GM21825 (cell line): Measurements from ENCODE around the gene DOC2B.

Source experiments
- ATAC-seq: cut with Tn5 transposase; IDR thresholded peaks from one replicate; pipeline ENCODE4 v1.9.1; 2021; ENCODE audit warnings: mild to moderate bottlenecking, moderate library complexity; ENCODE audit not compliant: unreplicated experiment

The DOC2B gene

GRCh38 chr17:164303-165235 is 16.9 kb downstream of the DOC2B start:
- no peak for ATAC-seq

DNA sequence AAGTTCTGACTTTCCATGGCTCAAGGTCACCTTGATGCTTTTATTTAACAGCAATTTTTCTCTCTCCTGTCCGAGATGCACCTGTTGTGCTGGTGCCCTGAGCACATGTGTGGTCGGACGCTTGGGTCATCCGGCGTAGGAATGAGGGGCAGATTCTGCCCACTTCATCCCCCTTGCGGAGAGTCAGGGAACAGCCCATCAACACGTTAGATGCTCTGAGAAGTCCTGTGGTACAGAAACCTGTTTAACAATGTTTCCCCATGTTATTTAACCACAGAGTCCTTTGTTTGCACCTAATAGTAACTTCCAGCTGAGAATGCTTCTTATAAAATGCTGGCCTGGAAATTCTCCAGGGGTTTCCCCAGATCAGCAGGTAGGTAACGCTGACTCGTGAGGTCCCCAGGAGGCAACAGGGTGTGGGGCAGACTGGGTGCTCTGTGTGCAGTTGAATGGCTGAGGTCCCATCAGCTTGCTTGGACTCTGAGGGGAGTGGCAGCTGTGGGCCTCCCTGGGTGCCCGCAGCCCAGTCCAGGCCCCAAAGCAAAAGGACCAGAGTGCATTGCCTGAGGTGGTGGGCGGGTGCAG is 17.8 kb downstream of the DOC2B start:
- no peak for ATAC-seq

- ATAC-seq, result no peak
Measured at GRCh38 chr17:162689-163088, 18.8 kb downstream of the DOC2B start.

- no peak for ATAC-seq
Measured at GRCh38 chr17:161481-161880, 20.0 kb downstream of the DOC2B start.

DNA sequence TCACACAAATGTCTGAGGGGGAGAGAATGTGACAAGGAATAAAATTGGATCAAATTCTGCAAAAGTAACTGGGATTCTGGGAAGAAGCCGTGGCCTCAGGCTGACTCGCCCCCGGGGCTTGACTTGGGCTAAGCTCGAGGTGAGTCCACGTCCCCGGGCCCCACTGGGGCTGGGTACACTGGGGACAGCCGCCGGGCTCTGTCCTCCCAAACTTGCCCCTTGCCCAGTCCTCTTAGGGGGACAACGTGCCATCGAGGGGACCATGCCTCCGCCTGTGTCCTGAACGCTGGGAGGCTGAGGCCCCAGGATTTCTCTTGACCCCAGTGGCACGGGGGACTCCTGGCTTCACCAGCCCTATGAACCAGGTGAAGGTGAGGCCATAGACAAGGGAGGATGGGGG is 21.1 kb downstream of the DOC2B start:
- no peak for ATAC-seq

DNA sequence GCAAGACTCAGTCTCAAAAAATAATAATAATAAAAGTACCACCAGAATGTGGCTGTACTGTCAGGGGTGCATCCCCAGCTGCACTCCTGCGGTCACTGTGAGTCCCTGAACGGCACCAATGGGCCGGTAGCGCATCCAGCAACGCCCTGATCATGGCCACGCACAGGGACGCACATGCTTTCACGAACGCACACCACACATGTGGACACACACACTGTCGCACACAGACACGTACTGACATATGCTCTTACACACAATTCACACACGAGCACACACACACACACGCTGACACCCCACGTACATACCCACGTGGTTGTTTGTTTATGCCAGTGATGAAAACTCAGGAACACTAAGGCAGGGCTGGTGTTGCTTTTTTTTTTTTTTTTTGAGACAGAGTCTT is 21.8 kb downstream of the DOC2B start:
- no peak for ATAC-seq

DNA sequence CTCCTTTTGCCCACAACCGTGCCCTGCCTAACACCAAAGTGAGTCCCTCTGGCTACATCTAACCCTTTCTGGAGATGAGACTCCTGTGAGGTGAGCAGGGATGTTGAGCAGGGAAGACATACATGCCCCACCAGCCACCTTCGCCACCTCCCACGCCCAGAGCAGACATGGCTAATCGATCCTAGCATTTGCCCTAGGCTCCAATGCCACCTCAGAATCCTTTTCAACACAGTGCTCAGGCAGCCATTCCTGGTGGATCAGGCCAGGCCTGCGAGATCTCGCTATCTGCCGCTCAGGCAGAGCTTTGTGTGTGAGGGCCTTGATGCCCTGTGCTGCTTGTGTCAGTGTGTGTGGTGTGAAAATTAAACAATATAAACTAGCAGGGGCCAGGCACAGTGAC is 23.1 kb downstream of the DOC2B start:
- ATAC-seq, result no peak

DNA sequence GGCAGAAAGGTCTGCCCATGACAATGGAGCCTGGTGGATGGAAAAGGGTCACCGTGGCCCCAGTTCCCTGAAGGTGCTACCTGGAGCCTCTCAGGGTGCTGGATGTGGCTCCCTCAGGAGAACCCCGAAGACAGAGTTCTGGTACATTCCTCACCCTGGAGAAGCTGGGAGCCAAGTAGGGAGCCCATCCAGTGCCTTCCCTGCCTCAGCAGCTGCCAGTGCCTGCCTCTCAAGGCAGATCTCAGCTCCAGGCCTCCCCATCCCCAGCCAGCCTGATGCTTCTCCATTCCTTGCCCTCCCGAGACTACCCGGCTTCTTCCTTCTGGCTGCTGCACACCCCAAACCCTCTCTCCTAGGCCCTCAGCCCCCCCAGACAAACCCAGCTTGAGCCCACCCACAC is 23.5 kb downstream of the DOC2B start:
- ATAC-seq, result no peak

DNA sequence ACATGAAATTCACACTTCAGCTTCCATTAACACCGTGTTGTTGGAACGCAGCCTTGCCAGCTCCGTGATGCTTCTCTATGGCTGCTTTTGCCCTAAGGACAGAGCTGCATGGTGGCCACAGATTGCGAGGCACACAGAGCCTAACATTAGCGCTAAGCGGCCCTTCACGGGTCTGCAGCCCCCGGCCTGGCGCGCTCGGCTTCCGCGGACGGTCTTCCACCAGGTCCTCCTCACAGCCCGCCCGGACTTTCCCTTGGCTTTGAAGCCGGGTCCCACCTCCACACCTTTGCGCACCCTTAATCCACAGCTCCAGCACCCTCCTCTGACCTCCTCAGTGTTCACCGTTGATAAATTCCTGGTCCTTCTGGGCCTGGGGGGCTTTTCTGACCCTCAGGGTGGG is 24.5 kb downstream of the DOC2B start:
- no peak for ATAC-seq

DNA sequence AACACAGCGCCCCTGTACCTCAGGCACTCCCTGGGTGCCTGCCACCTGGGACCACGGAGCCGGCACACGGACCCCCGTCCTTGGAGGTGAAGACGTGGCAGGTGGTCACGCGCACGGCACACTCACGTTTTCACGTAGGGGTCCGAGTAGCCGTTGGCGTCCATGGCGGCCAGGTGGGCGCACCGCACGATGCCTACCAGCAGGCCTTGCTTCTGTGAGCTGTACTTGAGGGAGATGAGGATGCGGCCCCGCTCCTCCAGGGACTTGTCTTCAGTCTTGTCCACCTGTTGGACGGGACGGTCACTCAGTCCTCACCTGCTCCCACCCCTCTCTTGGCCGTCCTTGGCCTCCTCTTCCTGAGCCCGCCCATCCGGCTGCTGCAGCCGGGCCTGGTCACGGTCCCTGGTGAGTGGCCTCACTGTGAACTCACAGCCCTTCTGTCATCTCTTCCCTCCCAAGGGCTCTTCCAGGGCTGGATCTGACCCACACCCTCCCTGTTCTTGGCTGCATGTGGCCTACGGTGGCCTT is 25.3 kb downstream of the DOC2B start:
- ATAC-seq, result no peak

DNA sequence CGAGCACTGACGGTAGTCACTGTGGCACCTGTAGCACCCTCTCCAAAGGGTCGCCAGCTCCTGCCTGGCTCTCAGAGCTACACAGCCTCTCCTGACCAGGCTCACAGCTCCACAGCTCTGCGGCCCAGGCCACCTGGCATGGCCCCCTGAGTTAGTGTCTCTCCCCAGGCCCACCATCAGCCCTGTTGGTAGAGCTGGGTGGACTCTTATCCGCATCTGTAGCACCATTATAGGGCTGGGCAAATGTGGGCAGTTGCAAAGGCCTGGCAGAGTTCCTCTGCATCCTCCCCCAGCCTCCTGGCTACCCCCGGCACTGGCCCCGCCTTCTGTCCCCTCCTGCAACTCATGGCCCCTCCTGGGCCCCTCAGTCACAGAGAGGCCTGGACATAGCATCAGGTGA is 25.9 kb downstream of the DOC2B start:
- ATAC-seq, result no peak

DNA sequence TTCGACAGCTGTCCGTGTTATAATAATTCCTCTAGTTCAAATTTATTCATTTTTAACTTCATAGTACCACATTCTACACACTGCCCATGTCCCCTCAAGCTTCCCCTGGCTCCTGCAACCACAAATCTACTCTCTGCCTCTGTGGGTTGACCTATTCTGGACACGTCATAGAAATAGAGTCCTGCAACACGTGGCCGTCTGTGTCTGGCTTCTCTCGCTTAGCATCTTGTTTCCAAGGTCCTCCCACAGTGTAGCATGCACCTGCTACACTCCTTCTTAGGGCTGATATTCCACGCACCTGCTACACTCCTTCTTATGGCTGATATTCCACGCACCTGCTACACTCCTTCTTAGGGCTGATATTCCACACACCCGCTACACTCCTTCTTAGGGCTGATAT is 27.6 kb downstream of the DOC2B start:
- ATAC-seq, result no peak

GRCh38 chr17:152860-153420 is 28.5 kb downstream of the DOC2B start:
- no peak for ATAC-seq

GRCh38 chr17:151886-152859 is 29.3 kb downstream of the DOC2B start:
- no peak for ATAC-seq

DNA sequence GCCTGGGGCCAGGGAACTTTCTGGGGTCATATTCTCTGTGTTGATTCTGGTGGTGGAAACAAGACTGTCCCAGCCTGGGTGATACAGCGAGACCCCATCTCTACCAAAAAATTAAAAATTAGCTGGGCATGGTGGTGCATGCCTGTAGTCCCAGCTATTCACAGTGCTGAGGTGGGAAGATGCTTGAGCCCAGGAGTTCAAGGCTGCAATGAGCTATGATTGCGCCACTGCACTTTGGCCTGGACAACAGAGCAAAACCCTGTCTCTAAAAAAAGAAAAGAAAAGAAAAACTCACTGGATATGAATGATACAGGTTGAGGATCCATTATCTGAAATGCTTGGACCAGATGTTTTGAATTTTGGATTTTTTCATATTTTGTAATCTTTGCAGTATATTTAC is 30.4 kb downstream of the DOC2B start:
- no peak for ATAC-seq

- no peak for ATAC-seq
Measured at GRCh38 chr17:149897-150584, 31.4 kb downstream of the DOC2B start.

DNA sequence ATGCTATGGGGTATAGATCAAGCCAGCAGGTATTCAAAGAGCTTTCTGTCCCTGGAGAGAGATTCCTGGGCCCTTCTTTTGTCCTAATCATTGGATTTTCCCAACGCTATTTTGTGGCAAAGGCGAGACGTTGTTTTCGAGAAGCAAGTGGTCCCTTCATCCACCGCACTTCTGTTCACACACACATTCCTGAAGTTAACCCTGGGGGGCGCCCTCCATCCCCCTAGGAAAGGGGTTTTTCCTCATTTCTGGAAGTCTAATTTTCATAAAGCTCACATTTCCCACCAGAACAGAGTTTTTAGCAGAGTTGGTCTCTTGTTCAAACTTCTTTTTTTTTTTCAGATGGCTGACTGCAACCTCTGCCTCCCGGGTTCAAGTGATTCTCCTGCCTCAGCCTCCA is 32.2 kb downstream of the DOC2B start:
- no peak for ATAC-seq

- no peak for ATAC-seq
Measured at GRCh38 chr17:148757-149156, 32.7 kb downstream of the DOC2B start.

- ATAC-seq, result no peak
Measured at GRCh38 chr17:147796-148740, 33.4 kb downstream of the DOC2B start.
